Peyer's patch (tissue), 4 donors: ENCODE results near the gene SLF2. TPM values are rescaled to one million over a fixed set of nuclear protein-coding genes. Genes with fewer than 3 reads are reported as not detected.
A peak's percentile ranks its signal among the peaks of the same experiment; 100 is the strongest.

Experiments used
- DNase-seq, 3 donors: peaks; one replicate each; pipeline ENCODE4 v3.0.0-alpha.2; 2017 to 2019
- H3K27ac ChIP-seq, 4 donors: fragments of 200-600 bp; sonication (generic); one replicate each; pipeline ENCODE4 v1.5.1; 2016 to 2019
- H3K27me3 ChIP-seq, 2 donors: fragments of 200-600 bp; sonication (generic); one replicate each; pipeline ENCODE4 v1.5.1; 2019
- H3K36me3 ChIP-seq, 3 donors: fragments of 200-600 bp; sonication (generic); one replicate each; pipeline ENCODE4 v1.5.1; 2016 to 2019
- H3K4me1 ChIP-seq, 4 donors: fragments of 200-600 bp; sonication (generic); one replicate each; pipeline ENCODE4 v1.5.1; 2016 to 2019
- H3K4me3 ChIP-seq, 4 donors: fragments of 200-600 bp; sonication (generic); 1 replicate in 3 of 4; 2 replicates in 1 of 4; pipeline ENCODE4 v1.5.1; 2016 to 2019; ENCODE audit warnings: mild to moderate bottlenecking in 1 of 4
- H3K9me3 ChIP-seq, 4 donors: fragments of 200-600 bp; sonication (generic); one replicate each; pipeline ENCODE4 v1.5.1; 2016 to 2019; ENCODE audit warnings: mild to moderate bottlenecking in 1 of 4
- CTCF ChIP-seq, 6 experiments: fragments of 450-650 bp in 4 of 6; fragments of 200-600 bp in 2 of 6; sonication (generic) in 1 of 6; IDR thresholded peaks; one replicate each; pipeline ENCODE4 v1.5.1; 2017 to 2019; ENCODE audit warnings: antibody characterized with exemption in 6 of 6, mild to moderate bottlenecking in 3 of 6, moderate library complexity in 1 of 6
- POLR2A ChIP-seq, 2 donors: fragments of 450-650 bp; IDR thresholded peaks; one replicate each; pipeline ENCODE4 v1.5.1; 2017; ENCODE audit warnings: antibody characterized with exemption in 2 of 2, mild to moderate bottlenecking in 2 of 2, moderate library complexity in 2 of 2
- total RNA-seq, 4 donors: library from RNA; depleted of rRNA; stranded (reverse); fragments of >200 nt; gene quantifications; one replicate each; pipeline ENCODE4 v1.1.0, GENCODE V29; 2016

Gene SLF2
- total RNA-seq, 4 donors from 2014 or later = 11.0 to 37.2 (median 32.0) TPM

- TF ChIP-seq POLR2A (IDR thresholded peaks at IDR 0.05) (no peak), CTCF (IDR thresholded peaks at IDR 0.05) (no peak)
- Histone ChIP-seq H3K27me3 (no peaks in the 10 kb centered on the region), H3K4me1 (no peaks in the 10 kb centered on the region), H3K9me3 (no peaks in the 10 kb centered on the region), H3K27ac (no peak overlapping the region), H3K36me3 (no peaks in the 10 kb centered on the region), H3K4me3 (no peak overlapping the region)
- DNase-seq = peak in 1 of 3 donors; percentile 17
These were observed 24.9 kb upstream of the SLF2 start for GRCh38 chr10:100887761-100888296.

- DNase-seq = no peak
- Histone ChIP-seq H3K27me3 (no peaks in the 10 kb centered on the region), H3K27ac (no peak overlapping the region)
These were observed 23.8 kb upstream of the SLF2 start for GRCh38 chr10:100888957-100889356.

GRCh38 chr10:100889546-100889945 lies 23.2 kb upstream of the SLF2 start:
- Histone ChIP-seq H3K4me3 (no peak overlapping the region), H3K9me3 (no peaks in the 10 kb centered on the region), H3K36me3 (no peaks in the 10 kb centered on the region), H3K27ac (no peak overlapping the region), H3K27me3 (no peaks in the 10 kb centered on the region), H3K4me1 (no peaks in the 10 kb centered on the region)
- TF ChIP-seq CTCF (IDR thresholded peaks at IDR 0.05) = no peak
- no peak for TF ChIP-seq POLR2A (IDR thresholded peaks at IDR 0.05)
- no peak for DNase-seq

More at GRCh38 chr10:100888957-100889356, 23.8 kb upstream of the SLF2 start:
- no peak overlapping the region for H3K4me3 ChIP-seq
- TF ChIP-seq POLR2A (IDR thresholded peaks at IDR 0.05) = no peak
- TF ChIP-seq CTCF (IDR thresholded peaks at IDR 0.05) = peak in 1 of 6 experiments; percentile 10
- H3K4me1 ChIP-seq = no peaks in the 10 kb centered on the region
- H3K36me3 ChIP-seq = no peaks in the 10 kb centered on the region
- H3K9me3 ChIP-seq = no peaks in the 10 kb centered on the region

- no peaks in the 10 kb centered on the region for H3K9me3 ChIP-seq
- TF ChIP-seq POLR2A (IDR thresholded peaks at IDR 0.05) = no peak
- no peak for TF ChIP-seq CTCF (IDR thresholded peaks at IDR 0.05)
- no peaks in the 10 kb centered on the region for H3K27me3 ChIP-seq
- H3K4me1 ChIP-seq = peaks cover 0 to 5% (median 0%) of the 10 kb centered on the region in 4 donors
- no peak overlapping the region for H3K4me3 ChIP-seq
- no peak for DNase-seq
- no peaks in the 10 kb centered on the region for H3K36me3 ChIP-seq
- H3K27ac ChIP-seq = no peak overlapping the region
These were observed 22.6 kb upstream of the SLF2 start for GRCh38 chr10:100890141-100890672.

GRCh38 chr10:100890673-100891317 lies 22.0 kb upstream of the SLF2 start:
- Histone ChIP-seq H3K4me1 (peaks cover 0 to 11% (median 0%) of the 10 kb centered on the region in 4 donors), H3K4me3 (no peak overlapping the region), H3K9me3 (no peaks in the 10 kb centered on the region), H3K27ac (no peak overlapping the region), H3K36me3 (no peaks in the 10 kb centered on the region), H3K27me3 (no peaks in the 10 kb centered on the region)
- TF ChIP-seq POLR2A (IDR thresholded peaks at IDR 0.05) = no peak
- TF ChIP-seq CTCF (IDR thresholded peaks at IDR 0.05) = no peak
- peak in 1 of 3 donors; percentile 10 for DNase-seq
